ENCODE results near the gene TBL1XR1. TPM values are rescaled to one million over a fixed set of nuclear protein-coding genes. Genes with fewer than 3 reads are reported as not detected.

TBL1XR1 gene
- total and polyA plus RNA-seq, 2 of the 4 experiments (the other 2 are of a cell fraction), result 25.2 to 170 TPM

DNA sequence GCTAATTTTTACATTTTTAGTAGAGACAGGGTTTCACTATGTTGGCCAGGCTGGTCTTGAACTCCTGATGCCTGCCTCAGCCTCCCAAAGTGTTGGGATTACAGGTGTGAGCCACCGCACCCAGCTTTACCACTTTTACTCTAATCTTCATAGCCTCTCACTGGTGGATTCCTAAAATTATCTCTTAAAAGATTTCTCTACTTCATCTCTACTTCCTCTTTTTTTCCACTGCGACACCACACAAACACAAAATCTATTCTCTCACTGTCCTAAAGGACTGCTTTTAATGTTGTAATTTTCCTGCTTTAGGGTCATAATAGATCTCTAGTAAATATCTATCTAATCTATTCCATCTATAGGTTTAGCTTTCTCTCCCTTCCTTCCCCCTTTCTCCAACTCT, 34.0 kb upstream of the TBL1XR1 start:
- Histone ChIP-seq H4K5ac (ENCODE audit: low read depth, low read length) (no peak overlapping the region), H4K20me1 (ENCODE audit: insufficient read depth, low read length) (no peaks in the 10 kb centered on the region), H2BK15ac (ENCODE audit: low read depth, low read length) (no peak overlapping the region), H2AK9ac (replicated peaks; ENCODE audit: low read depth, low read length, poor library complexity) (no peak overlapping the region), H3K9me3 (ENCODE audit: control insufficient read depth, insufficient read depth, low read length) (no peaks in the 10 kb centered on the region; the same call in 1 of the 2 replicates), H3K4ac (ENCODE audit: low read depth, low read length) (no peak overlapping the region), H3K23ac (ENCODE audit: low read depth, low read length) (no peak overlapping the region), H3K79me1 (ENCODE audit: low read depth in 1 of 2, low read length in 2 of 2) (no peaks in the 10 kb centered on the region), H4K91ac (ENCODE audit: insufficient read depth, low read depth, low read length) (no peak overlapping the region), H3K9me1 (ENCODE audit: insufficient read depth, low read length) (no peaks in the 10 kb centered on the region), H3K14ac (replicated peaks; ENCODE audit: low read depth, low read length) (no peak overlapping the region), H3K4me1 (ENCODE audit: control insufficient read depth, insufficient read depth, low read length) (no peaks in the 10 kb centered on the region), H2BK120ac (ENCODE audit: low read depth, low read length) (no peak overlapping the region), H3K27me3 (ENCODE audit: control insufficient read depth, insufficient read depth, low read length) (no peaks in the 10 kb centered on the region), H4K8ac (ENCODE audit: low read depth in 2 of 2, low read length in 2 of 2) (no peak overlapping the region), H3K36me3 (ENCODE audit: control insufficient read depth, insufficient read depth, low read length) (no peaks in the 10 kb centered on the region), H2AFZ (replicated peaks; ENCODE audit: low read length, poor library complexity) (no peak overlapping the region), H3K27ac (ENCODE audit: insufficient read depth, low read length) (no peak overlapping the region), H3K4me3 (ENCODE audit: insufficient read depth, low read depth, low read length) (no peak overlapping the region), H2AK5ac (ENCODE audit: low read depth, low read length) (no peak overlapping the region), H3K4me2 (ENCODE audit: low read depth, low read length) (no peak overlapping the region), H2BK5ac (ENCODE audit: low read depth, low read length, poor library complexity, severe bottlenecking) (no peak overlapping the region), H3K9ac (ENCODE audit: low read depth, low read length) (no peak overlapping the region), H3K56ac (ENCODE audit: extremely low read depth, insufficient read depth, low read length) (no peak overlapping the region), H3K18ac (ENCODE audit: low read depth, low read length) (no peak overlapping the region), H2BK20ac (ENCODE audit: low read depth, low read length) (no peak overlapping the region)
- BruUV-seq (replicated peaks), result no TSS peak
- ATAC-seq (ENCODE audit: low read depth) (no peak), DNase-seq (no peak)
- dilution Hi-C loops (cut with HindIII; ENCODE audit: low sequenced_read_pairs, unreplicated experiment), result no loop called here
- CTCF ChIA-PET, result no interaction called here
- WGBS, 2 experiments (ENCODE audit: extremely low coverage in 2 of 2, insufficient read length in 1 of 2), result 100% methylated on average over 1 of the region's 2 CpGs; no CpG with 5 or more reads in 1 of the 2 experiments
- POLR2A ChIA-PET (ENCODE audit: unreplicated experiment), result no interaction called here
- in situ Hi-C loops (cut with MboI; ENCODE audit: low sequenced_read_pairs), result no loop called here
- intact Hi-C loops (cut with micrococcal nuclease), result no loop called here
- TF ChIP-seq MAFK (IDR thresholded peaks at IDR 0.05; ENCODE audit: low read depth, low read length), result no peak
- no peak for TF ChIP-seq RCOR1 (IDR thresholded peaks at IDR 0.05; ENCODE audit: insufficient replicate concordance, low read length)
- no peak for TF ChIP-seq RFX5 (IDR thresholded peaks at IDR 0.05; ENCODE audit: low read depth, low read length)
- TF ChIP-seq SMC3 (IDR thresholded peaks at IDR 0.05; ENCODE audit: low read depth, low read length), result no peak
- no peak for TF ChIP-seq MXI1 (IDR thresholded peaks at IDR 0.05; ENCODE audit: borderline replicate concordance, low read depth, low read length)

All from IMR-90 (cell line).